Stimulated activated CD8-positive, alpha-beta memory T cell treated with anti-CD3 and anti-CD28 coated beads, Interleukin-4, amount 100 ng/mL, for 24 hours (primary cell): ENCODE data around the gene CLEC7A.

Experiments used
- DNase-seq: peaks from one replicate; pipeline ENCODE4 v3.0.0-alpha.2; 2020; ENCODE audit warnings: low read depth

Gene CLEC7A

DNA sequence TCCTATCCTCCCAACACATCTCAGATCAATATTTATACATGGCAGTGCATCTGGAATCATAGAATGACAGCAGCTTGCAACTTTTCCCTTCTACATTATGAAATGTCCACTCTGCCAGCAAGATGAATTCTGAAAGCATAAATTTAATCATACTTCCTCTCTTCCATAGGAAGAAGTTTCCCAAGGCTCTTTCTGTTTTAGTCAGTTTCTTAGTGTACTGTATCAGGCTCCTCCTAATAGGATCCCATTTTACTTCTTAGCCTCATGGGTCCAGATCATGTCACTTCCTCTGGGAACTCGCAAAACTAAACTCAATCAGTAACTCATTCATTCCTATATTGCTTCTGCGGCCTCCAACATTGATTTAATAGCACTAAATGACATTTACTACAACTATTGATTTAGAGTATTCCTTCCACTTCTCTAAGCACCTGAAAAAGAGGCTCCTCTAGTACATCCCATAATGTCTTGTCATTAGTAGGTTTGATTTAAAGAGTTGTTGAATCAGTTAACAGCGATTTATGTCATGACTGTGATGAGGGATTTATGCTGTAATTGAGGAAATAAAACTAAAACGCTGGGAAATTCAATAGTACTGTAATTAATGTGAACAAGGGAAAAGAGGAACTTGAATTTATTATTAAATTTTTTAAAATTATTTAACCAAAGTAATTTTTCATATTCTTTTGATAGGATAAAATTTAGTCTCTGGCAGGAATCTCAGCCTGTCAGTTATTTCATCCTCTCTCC lies 35.2 kb downstream of the CLEC7A start:
- no peak for DNase-seq

DNA sequence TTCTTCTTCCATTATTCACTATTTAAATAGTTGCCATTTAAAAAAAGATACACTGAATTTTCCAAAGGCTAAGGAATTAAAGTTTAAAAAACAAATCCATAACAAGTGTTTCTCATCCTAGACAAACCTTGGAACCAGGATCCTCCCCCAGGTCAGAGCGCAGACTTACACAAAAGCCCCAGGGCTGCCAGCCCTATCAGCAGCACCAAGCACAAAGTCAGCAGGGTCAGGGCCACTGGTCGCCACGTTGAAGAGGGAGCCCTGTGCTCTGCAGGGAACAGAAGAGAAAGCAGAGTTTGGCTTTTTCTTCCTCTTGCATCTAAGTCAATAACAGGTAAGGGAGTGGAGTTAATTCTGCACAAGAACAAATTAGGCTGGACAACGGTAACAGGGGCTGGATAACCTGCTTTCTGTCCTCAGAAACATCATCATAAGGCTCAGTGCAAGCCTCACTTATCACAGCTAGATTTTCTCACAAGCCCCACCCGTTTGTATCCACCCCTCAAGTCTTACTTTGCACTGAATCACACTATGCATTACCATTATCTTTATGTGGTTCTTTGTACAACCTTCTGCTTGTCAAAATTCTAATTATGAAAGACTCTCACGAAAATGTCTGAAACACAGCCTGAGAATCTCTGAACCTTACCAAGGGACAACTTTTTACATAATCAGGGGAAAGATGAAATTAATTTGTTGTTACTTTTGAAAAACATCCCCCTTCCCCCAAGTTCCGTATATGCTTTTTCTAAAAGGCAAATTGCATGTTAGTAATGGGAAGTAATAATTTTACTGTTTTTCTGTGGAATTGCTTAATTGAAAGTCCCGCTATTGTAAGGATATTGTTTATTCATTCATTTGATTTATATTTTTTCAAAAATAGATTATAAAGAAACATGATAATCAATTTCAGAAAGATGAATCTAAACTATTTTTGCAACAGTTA lies 40.8 kb downstream of the CLEC7A start:
- DNase-seq, result no peak

DNA sequence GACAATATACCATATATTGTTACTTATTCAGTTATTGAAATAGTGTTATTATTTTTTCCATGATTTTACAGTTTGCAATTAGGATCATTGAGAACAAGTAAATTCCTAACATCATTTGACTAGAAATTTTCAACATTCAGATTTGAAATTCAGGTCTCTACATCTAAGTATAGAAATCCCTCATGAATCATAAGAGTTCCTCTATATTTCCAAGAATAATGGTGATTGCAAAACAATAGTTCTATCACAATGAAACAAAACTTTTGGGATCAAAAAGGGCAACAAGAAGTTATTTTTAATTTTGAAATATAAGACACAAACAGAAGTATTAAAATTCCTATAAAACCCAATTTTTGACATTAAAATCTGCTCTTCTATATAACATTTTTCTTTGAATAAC lies 42.0 kb downstream of the CLEC7A start:
- DNase-seq, result no peak

DNA sequence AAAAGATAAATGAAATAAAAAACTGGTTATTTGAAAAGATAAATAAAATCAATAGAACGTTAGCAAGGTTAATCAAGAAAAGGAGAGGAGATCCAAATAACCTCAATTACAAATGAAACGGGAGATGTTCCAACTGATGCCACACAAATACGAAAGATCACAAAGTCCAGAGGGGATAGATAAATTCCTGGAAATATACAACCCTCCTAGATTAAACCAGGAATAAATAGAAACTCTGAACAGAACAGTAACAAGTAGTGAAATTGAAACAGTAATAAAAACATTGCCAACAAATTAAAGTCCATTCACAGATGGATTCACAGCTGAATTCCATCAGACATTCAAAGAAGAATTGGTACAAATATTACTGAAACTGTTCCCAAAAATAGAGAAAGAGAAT lies 43.6 kb downstream of the CLEC7A start:
- no peak for DNase-seq

DNA sequence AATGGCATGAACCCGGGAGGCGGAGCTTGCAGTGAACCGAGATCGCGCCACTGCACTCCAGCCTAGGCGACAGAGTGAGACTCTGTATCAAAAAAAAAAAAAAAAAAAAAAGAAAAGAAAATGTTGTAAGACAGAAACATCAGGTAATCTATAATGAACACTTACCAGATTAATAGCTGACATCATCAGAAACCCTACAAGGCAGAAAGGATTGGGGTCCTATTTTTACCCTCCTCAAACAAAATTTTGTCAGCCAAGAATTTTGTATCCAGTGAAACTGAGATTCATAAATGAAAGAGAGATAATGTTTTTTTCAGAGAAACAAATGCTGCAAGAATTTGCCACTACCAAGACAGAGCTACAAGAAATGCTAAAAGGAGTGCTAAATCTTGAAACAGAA lies 45.3 kb downstream of the CLEC7A start:
- DNase-seq, result no peak

DNA sequence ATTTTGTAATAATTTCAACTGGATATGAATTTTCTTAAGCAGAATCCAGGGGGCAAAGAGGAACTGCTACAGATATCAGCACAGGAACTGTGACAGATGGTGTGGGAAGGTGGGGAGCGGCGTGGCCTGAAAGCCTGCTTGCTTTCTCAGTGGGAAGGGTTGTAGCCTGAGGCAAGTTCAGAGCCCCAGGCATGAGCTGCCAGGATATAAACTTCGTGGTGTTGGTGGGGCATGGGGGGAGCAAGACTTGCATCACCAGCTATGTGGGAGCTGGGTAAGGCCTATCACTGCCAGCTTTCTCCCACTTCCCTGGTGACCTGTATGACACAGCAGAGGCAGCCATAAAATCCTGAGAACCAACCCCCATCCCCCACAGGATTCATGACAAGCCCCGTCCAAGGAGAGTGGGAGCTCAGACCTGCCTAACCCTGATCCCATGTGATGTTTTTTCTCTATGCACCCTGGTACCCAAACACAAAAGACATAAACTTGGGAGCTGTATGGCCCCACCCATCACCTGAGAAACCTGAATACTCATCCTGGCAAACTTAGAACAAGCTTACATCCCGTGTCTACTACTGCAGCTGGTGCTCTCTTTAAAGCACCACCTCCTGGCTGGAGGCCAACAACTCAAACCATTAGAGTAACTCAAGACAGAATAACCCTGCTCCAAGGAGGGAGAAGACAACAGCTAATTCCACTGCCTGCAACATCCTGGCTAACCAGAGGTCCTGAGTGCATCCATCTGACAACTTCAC lies 47.7 kb downstream of the CLEC7A start:
- no peak for DNase-seq

DNA sequence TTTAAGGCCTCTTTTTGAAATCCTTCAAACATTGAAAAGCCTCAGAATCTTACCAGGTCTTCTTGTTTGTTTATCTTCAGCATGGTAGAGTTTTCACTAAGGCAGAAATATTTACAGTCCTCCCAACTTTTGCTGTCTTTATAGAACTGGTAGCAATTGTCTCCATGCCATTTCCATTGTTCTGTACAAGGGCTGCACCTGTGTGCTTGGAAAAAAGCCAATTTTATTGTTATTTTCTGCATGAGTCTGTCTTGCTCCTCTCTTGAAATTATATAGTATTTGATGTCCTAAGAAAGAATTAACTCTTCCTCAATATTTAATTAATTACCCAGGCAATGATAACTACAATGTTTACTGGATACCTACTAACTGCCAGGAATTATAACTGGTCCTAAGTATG lies 54.5 kb downstream of the CLEC7A start:
- DNase-seq, result no peak

DNA sequence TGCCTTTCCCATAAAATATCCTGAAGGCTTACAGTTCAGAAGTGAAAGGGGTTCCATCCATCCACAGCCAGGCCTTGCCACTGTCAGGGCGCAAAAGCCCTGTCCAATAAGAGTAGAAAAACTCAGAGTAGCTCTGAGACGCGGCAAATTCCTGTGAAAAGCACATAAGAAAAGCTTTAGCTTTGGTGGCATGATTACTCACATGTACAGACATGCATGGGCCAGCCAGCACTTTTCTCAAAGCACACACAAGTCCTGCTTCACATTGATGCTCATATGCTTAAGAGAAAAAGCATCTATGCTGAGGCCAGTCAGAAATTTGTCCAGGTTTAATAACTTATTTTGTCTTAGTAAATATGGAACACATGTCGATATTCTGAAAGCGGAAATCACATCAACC lies 56.7 kb downstream of the CLEC7A start:
- DNase-seq, result no peak

DNA sequence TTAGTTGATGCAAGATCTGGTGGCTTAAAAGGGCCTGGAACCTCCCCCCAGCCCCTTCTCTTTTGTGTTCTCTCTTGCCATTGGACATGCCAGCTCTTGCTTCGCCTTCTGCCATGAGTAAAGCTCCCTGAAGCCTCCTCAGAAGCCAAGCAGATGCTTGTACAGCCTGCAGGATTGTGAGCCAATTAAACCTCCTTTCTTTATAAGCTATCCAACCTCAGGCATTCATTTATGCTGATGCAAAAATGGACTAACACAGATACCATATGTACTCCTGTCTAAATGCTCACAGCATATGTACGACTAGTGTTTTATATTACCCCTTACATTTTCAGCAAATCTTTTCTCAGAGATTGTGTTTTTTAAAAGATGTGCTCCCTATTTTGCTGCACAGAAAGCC lies 57.9 kb downstream of the CLEC7A start:
- no peak for DNase-seq

DNA sequence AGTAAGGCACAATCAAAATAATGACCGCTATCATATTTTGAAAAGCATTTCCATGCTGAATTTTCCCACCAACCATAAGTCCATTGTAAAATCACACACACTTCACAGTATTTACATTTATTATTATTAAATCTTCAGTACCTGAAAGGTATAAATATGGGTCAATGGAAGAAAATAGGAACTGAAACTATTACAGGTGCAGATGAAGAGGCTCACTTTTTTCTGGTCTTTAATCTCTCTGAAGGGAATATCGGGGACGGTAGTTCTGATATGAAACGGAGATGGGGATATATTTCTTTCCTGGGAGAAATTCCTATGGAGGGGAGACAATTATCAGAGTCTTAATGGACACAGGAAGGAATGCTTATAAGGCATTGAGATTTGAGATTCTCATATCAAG lies 59.6 kb downstream of the CLEC7A start:
- DNase-seq, result no peak

DNA sequence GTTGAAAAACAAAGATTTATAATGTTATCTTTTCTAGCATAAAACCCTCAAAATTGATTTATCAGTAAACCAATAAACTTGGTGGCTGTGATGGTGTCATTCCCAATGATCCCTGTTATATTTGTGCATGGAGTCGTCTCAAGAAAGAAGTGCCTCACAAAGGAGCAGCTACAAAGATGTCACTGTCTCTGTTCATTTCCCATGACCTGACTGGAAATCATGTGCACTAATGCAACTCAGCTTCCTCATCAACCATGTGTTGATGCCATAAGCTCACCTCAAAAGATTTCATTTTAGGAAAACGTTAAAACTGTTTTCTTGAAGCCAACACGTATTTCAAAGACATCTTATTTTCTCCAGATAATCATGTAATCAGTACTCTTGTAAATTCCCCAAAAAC lies 60.0 kb downstream of the CLEC7A start:
- no peak for DNase-seq

DNA sequence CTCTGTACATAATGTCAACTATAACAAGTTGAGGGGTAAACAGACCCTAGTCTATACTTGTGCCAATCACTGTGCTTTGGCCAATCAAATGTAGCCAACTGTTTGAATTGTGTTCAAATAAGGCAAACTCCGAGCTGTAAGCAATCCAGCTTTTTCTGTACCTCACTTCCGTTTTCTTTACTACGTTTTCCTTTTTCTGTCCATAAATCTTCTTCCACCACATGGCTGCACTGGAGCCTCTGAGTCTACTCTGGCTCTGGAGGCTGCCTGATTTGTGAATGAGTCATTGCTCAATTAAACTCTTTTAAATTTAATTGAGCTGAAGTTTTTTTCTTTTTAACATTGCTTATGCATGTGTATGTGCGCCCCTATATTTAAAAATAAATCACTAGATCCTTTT lies 60.9 kb downstream of the CLEC7A start:
- no peak for DNase-seq

DNA sequence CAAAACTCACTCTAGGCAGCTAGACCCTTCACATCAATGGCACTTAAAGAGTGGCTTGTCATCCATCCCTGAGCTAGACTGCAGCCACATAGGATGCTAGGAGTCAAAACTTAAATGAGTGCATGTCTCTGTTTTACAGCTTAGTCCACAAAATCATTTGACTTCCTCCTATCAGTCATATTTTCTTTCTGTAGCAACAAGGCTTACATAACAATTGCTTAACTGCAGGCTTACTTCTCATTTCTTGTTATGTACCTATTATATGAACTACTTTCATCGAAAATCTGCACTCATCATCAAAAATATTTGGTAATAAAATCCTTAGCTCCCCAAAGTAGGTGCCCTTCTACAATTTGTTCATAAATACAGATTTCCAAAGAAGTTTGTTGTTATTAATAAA lies 61.4 kb downstream of the CLEC7A start:
- no peak for DNase-seq

DNA sequence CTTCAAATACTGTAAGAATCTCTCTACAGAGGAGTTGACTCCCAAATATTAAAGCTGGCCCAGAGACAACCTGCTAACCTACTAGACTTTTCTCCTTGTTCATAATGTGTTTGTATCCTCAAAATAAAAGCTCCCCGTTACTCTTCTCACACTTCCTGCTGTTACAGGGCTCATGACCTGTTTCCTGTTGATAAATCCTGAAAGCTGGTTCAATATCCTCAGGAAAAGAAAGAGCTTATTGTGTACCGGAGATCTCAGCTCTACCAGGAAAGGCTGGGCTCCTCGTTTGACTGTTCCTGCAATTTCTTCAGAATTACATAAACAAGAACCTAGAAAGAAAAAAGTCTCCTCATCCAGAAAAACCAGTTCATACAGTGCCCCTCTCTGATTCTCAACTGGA lies 62.1 kb downstream of the CLEC7A start:
- DNase-seq, result no peak

DNA sequence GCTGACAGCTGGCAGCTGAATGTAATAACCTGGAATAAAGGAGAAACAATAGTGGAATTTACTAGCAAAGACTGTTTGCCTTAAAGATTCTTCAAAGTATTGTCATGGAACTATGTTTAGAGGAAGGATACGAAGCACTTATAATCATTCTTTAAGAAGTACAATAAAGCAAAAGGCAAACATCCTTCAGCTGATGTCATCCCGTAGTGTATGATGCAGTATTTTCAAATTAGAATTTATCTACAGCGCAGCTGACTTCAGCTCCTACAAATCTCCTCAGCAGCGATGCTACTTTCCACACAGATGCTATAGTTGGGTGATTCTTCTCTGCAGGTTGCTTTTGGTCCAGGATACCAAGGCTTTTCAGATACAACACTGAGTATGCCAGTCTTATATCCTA lies 62.7 kb downstream of the CLEC7A start:
- no peak for DNase-seq
